GM19239 (cell line): ENCODE data around the gene TLN1.
A peak's percentile ranks its signal among the peaks of the same experiment; 100 is the strongest.

Experiments used
- DNase-seq: peaks from one replicate; pipeline ENCODE4 v3.0.0; 2011; ENCODE audit warnings: low spot score; ENCODE audit not compliant: insufficient read length
- FAIRE-seq: peaks from 2 replicates; lab custom pipeline; 2011; peaks lifted over from hg19 to GRCh38; lab: Jason Lieb, UNC

TLN1 gene, protein sequence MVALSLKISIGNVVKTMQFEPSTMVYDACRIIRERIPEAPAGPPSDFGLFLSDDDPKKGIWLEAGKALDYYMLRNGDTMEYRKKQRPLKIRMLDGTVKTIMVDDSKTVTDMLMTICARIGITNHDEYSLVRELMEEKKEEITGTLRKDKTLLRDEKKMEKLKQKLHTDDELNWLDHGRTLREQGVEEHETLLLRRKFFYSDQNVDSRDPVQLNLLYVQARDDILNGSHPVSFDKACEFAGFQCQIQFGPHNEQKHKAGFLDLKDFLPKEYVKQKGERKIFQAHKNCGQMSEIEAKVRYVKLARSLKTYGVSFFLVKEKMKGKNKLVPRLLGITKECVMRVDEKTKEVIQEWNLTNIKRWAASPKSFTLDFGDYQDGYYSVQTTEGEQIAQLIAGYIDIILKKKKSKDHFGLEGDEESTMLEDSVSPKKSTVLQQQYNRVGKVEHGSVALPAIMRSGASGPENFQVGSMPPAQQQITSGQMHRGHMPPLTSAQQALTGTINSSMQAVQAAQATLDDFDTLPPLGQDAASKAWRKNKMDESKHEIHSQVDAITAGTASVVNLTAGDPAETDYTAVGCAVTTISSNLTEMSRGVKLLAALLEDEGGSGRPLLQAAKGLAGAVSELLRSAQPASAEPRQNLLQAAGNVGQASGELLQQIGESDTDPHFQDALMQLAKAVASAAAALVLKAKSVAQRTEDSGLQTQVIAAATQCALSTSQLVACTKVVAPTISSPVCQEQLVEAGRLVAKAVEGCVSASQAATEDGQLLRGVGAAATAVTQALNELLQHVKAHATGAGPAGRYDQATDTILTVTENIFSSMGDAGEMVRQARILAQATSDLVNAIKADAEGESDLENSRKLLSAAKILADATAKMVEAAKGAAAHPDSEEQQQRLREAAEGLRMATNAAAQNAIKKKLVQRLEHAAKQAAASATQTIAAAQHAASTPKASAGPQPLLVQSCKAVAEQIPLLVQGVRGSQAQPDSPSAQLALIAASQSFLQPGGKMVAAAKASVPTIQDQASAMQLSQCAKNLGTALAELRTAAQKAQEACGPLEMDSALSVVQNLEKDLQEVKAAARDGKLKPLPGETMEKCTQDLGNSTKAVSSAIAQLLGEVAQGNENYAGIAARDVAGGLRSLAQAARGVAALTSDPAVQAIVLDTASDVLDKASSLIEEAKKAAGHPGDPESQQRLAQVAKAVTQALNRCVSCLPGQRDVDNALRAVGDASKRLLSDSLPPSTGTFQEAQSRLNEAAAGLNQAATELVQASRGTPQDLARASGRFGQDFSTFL (N-terminal part only)

DNA sequence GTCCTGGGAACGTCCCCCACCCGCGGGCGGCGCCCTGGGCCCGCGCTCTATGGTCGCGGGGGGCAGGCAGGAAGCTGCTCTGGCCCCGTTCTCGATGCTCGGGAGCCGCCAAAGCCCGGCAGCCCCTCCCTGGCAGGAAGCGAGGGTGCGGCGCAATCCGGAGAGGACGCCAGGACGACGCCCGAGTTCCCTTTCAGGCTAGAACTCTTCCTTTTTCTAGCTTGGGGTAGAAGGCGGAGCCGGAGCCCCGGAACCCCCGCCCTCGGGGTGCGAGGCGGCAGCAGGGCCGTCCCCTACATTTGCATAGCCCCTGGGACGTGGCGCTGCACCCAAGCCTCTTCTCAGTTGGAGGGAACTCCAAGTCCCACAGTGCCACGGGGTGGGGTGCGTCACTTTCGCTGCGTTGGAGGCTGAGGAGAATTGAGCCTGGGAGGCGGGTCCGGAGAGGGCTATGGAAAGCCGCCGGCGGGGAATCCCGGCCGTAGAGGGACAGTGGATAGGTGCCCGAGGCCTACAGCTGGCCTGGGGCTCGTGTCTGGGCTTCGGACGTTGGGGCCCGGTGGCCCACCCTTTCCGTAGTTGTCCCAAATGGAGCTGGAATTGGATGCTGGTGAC lies at the start of gene TLN1, which contains the start of gene CREB3:
Gene TLN1 (minus strand): TSS at position 11 of the 615 bp plus-strand sequence. CDS start 6,501 bp downstream, outside the sequence.
Gene CREB3 (plus strand): TSS at position 482 of the 615 bp plus-strand sequence. CDS start 107 bp downstream, at position 589.
- FAIRE-seq (peak; percentile 95), DNase-seq (peak; percentile 93)

DNA sequence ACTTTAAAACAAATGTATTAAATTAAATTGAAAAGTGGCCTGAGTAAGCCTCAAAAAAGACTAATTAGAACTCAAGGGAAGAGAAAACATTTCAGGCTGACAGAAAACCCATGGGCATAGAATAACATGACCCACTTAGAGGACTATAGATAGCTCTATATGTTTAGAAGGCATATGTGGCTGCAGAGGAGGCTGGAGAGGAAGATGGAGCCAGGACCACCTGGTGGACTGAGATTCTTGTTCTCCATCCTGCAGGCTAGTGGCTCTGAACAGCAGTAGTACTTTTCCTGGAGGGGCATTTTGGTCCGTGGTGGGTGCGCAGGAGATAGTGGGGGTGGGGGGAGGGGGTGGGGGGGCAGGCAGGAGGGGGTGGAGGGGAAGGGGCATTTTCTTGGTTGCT lies 49.1 kb upstream of the TLN1 start:
- DNase-seq (no peak), FAIRE-seq (no peak)

DNA sequence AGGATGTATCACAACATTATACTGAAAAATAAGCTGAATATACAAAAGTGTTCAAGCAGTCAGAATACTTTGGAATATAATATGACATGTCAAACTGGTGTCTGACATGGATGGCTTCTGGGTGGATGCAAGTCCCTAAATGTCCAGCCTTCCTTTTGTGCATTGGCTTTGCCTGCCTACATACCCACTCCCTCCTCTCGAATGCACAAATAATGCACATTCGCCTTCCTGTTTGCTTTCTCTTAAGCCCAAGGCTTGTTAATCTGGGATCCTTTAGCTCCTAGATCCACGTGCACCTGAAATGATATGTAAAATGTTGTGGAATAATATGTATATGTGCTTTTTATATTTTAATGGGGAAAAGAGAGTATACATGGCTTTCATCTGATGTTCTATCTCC lies 46.5 kb upstream of the TLN1 start:
- DNase-seq (no peak), FAIRE-seq (no peak)

DNA sequence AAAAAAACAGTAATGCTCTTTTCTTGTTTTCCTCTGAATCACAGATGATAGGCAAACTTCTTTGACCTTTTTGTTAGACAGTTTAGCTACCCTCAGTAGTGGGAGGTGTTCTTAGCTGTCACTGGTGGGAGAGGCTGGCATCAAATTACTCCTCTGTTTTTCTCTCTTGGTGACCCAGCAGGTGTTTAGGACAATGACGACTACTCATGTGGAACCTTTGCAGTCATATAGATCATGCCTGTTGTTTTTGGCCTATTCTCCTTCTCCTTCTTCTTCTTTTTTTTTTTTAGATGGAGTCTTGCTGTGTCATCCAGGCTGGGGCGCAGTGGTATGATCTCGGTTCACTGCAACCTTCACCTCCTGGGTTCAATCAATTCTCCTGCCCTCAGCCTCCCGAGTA lies 44.0 kb upstream of the TLN1 start:
- DNase-seq (no peak), FAIRE-seq (no peak)

DNA sequence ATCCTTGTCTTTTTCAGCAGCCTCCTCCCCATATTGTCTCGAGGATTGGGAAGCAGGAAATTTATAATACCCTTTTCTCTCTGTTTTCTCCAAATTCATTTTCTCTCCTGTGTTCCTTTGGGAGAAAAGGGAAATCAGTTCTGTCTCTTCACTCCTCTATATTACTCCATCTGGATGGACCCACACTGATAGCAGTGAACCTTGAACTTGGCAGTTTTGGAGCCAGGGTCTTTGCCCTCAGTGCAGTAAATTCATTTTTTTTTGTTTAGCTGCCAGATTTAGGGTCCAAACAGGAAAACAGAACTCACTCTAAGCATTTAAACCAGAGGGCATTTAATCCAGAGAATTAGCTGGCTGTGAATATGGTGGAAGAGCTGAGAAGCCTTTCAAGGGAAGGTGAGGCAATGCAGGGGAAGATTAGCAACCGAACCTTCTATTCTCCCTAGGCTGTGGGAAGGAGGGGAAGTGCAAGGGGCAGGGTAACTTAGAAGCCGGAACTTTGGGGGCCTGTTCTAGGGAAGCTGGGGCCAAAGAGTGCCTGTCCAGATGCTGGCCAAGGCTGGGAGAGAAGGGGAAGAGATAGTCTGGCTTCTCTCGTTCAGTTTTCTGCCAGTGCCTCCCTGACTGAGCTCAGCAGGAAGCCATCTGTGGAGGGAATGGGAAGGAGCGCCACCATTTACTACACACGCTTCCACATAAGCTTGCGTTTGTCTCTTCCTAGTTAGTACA lies 43.1 kb upstream of the TLN1 start:
- no peak for DNase-seq
- no peak for FAIRE-seq

DNA sequence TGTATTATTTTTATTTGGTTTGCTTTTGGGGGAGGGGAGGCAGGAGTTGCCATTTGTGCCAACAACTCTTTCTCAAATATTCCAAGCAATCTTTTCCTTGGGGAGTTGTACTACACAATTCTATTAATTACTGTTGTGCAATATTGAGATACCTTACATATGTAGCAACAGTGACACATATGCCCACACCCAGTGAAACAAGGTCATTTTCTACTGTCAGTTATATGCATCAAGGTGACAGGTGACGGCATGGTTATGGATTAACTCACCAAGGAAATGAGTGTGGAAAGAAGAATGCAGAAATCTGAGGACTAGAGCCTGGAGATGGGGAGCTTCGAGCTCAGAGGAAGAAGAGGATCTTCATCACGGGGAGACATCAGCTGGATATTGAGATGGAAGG lies 39.9 kb upstream of the TLN1 start:
- no peak for FAIRE-seq
- no peak for DNase-seq

DNA sequence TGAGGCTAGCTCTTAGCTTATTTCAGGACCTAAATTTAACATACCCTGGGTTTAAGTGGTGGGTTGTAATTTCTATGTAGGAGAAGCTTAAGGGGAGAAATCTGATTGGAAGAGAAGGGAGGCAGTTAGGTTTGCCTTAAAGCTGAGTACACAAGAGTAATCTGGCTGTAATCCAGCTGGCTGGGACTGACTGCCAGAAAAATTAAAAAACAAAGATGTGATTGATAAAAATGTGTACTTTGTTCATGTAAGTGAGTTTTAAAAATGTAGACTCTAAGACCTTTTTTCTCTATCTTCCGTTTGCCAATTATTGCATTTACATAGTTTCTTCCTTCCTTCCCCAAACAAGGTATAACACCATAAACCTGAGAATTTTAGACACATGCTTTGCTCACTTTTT lies 39.5 kb upstream of the TLN1 start:
- DNase-seq, result no peak
- no peak for FAIRE-seq

DNA sequence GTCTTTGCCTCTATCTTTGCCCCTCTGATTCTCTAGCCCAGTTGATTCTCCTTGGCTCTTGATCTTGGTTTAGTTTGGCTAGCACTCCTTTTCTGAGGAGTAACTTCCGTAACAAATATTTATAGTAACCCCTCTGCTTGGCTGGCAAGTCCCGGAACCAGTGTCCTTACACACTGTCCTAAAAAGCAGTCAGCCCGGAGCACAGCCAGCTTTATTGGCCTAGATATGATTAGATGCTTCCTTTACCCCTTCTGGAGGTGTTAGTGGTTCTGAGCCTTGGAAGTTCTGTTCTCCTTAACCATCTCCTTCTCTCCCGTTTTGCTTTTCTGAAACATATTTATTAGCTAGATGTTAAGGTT lies 39.1 kb upstream of the TLN1 start:
- DNase-seq (no peak), FAIRE-seq (no peak)

DNA sequence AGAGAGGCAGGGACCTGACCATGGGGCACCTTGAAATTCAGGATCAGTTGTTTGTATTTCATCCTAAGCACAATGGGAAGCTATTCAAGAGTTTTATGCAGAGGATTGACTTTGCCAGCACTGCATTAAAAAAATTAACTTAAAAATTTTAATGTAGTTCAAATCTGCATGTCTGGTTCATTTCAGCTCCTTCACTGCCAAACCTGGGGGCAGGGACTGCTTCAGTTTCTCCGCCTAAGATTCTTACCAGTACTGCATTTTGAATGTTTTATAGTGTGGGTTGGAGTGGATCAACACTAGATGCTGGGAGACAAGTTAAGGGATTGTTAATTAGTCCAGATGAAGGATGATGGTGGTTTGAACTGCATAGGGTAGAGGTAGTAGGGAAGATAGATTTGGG lies 37.8 kb upstream of the TLN1 start:
- FAIRE-seq, result no peak
- no peak for DNase-seq

DNA sequence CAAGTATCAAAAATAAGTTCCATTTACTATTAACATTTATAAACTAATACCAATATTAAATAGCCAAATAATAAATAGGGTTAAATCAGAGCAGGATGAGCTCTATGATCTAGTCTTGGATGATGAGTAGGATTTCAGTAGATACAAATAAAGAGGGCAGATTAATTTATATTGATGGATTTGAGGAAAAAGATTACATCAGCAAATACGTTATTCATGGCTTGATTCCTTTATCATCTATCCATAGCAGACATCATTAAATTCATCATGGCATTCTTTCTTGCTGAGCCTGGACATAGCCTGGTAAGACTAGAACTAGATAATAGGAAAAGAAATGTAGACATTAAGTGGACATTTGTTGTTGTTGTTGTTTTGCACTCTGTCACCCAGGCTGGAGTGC lies 35.5 kb upstream of the TLN1 start:
- FAIRE-seq (no peak), DNase-seq (no peak)

DNA sequence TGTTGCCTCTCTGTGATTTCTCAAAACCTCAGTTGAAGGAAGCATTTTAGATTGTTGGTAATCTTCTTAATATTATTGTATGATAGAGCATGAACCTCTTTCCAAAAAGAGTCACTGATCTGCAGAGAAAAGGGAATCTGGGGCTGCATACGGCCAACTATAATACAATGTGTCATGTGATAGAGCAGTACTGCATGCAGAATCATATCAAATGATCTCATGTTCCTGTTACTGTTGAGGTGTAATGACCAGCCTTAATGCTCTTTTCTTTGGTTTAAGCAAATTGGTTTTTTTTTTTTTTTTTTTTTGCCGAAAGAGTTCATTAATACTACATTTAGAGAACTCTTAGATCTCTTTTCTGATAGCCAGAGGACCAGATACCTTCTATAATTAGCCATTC lies 35.0 kb upstream of the TLN1 start:
- DNase-seq (no peak), FAIRE-seq (no peak)

DNA sequence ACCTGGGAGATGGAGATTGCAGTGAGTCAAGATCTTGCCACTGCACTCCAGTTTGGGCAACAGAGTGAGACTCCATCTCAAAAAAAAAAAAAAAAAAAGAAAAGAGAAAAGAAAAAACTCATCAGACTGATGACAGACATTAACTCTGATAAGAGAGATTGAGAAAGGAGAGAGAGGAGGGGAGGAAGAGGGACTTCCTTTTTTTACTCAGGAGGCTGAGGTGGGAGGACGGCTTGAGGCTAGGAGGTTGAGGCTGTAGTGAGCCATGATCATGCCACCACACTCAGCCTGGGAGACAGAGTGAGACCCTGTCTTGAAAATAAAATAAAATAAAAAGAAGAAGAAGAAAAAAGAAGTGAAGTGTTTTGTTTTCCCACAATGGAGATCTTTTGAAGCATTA lies 31.8 kb upstream of the TLN1 start:
- no peak for DNase-seq
- FAIRE-seq, result peak; percentile 8

DNA sequence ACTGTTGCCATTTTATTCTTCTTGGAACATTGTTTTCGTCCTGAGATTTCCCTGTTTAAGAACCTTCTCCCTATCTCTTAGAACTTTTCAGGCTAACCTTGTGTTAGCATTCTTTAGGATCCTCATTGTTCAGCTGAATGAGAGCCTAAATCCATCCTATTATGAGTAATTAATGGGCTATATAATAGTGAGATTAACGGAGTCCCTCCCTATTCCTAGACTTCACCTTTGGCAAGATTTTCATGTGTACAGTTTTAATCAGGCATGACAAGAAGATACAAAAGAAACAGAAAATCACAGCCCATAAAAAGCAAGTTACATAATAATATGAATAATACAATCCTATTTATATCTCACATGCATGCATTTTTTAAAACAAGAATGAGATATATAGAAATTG lies 31.2 kb upstream of the TLN1 start:
- FAIRE-seq, result no peak

DNA sequence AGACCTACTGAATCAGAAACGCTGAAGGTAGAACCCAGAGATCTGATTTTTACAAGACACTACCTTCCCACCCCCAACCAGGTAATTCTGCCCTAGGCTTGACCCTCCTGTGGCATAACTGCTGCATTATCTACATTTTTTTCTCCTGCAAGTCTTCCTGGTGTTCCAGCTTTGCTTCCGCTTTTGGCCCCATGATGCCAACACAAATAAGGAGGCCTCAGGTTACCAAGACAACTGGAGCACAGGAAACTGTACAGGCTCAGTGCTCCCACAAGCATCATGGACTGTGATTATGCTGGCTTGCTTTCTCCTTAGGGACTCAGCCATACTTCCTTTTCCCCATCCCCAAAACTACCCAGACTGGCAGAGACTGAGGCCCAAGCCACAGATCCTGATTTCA lies 28.7 kb upstream of the TLN1 start:
- no peak for FAIRE-seq

More for the DNA sequence above, 31.2 kb upstream of the TLN1 start:
- DNase-seq, result no peak

DNA sequence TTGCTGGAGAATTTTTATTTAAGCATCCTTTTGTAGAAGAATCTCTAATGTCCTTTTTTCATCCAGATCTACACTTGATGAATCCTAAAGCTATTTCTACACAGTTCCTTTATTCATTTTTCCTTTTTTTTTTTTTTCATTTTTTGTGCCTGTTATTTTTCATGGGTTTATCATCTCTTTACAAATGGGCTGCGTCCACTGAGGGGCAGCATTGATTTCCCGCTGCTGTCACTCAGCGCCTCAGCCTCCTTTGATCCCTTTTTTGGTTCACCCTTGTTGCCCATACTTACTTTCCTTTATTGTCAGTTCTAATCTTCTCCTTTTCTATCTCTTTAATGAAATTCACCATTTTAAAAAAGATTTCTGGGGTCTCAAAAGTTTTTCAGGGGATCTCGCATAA lies 27.8 kb upstream of the TLN1 start:
- DNase-seq, result no peak
- FAIRE-seq, result no peak

More for the DNA sequence above, 28.7 kb upstream of the TLN1 start:
- DNase-seq, result no peak

DNA sequence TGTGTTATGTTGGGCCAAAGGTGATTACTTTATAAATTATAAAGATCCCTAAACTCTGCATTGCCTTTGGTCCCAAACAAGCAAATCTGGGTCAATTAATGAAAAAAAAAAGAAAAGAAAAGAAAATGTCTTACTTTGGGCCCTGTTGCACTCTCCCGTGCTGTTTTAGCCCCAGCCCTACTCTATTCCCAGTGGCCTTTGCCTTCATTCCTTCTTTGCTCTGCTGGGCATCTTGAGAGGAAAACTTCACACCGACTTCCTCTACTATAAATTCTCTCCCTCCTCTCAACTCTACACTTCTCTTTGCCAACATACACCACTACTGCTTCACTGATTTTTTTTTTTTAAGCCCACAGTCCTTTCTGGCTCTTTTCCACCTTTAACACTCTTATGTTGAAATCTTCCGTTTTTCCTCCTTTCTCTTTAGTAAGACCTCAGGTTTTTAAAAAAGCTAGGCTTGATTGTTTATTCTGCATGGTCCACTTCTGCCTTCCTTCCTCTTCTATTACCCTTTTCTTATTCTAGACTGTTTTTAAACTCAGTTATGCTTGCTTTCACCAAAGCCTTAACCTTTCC lies 26.6 kb upstream of the TLN1 start:
- DNase-seq (no peak), FAIRE-seq (peak; percentile 76)

DNA sequence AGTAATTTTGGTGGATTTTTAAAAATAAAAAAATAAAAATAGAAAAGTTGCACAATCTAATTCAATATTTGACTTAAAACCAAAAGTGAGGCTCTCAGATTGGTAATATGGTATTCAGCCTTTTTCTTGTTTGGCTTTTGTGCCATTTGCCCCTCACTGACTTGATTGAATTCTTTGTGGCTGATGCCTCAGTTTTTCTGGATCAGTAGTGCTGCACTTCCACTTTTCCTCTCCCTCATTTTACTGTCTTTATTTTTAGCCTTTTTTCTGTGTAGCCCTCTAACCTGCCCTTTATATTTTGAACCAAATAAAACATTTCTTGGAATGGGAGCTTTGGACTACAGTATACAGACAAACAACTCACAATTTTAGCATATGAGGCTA lies 25.9 kb upstream of the TLN1 start:
- peak; percentile 37 for FAIRE-seq

DNA sequence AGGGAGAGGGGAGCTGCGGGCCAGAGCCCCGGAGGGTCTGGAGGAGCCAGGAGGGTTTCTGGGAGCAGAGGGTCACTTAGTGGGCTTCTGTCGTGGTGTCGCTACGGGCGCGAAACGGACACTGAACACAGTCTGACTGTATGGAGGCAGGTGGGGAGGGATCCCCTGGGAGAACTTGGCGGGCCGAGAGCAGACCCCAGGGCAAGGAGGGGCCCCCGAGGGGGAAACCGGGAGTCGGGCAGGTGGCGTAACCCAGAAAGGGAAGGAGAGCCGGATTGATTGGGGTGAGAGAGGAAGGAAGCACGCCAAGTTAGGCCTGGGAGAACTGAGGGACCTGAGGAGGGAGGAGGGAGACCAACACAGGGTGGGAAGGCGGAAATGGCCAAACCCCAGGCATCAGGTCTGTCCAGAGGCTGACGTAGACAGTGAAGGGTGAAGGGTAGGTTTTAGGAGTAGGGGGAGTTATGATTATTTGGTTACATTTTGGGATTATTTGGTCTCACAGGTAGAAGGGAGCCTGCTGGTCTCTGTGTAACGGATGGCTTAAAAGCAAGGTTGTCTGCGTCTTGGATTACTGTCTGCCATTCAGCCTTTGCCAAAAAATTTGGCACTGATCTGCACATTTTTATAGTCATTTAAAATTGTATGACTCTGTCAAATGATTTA lies 25.4 kb upstream of the TLN1 start:
- DNase-seq (no peak), FAIRE-seq (peak; percentile 96)

More for the DNA sequence above, 25.9 kb upstream of the TLN1 start:
- DNase-seq, result no peak
